Measurements from ENCODE around the gene SPOCD1.

- TF ChIP-seq CTCF (IDR thresholded peaks at IDR 0.05; ENCODE audit: low read depth, low read length, missing input control) (no peak), JUND (IDR thresholded peaks at IDR 0.05) (no peak), REST (IDR thresholded peaks at IDR 0.05) (no peak), MAX (IDR thresholded peaks at IDR 0.05) (no peak), YY1 (IDR thresholded peaks at IDR 0.05) (no peak), RAD21 (IDR thresholded peaks at IDR 0.05) (no peak), EGR1 (IDR thresholded peaks at IDR 0.05; ENCODE audit: low read depth in 2 of 2) (no peak), SP1 (IDR thresholded peaks at IDR 0.05) (no peak), GABPA (IDR thresholded peaks at IDR 0.05 in 1 of 2, conservative IDR thresholded peaks at IDR 0.05 in 1 of 2) (no peak), RXRA (IDR thresholded peaks at IDR 0.05) (no peak), ZBTB33 (IDR thresholded peaks at IDR 0.05) (no peak)
Observed at GRCh38 chr1:31792541-31792940, 23.3 kb downstream of the SPOCD1 start.

Measured in liver (tissue), 3 donors.